ENCODE results near the gene HTR5A. TPM values are rescaled to one million over a fixed set of nuclear protein-coding genes. Genes with fewer than 3 reads are reported as not detected.

Gene HTR5A
- total RNA-seq: not detected in 2 replicates

DNA sequence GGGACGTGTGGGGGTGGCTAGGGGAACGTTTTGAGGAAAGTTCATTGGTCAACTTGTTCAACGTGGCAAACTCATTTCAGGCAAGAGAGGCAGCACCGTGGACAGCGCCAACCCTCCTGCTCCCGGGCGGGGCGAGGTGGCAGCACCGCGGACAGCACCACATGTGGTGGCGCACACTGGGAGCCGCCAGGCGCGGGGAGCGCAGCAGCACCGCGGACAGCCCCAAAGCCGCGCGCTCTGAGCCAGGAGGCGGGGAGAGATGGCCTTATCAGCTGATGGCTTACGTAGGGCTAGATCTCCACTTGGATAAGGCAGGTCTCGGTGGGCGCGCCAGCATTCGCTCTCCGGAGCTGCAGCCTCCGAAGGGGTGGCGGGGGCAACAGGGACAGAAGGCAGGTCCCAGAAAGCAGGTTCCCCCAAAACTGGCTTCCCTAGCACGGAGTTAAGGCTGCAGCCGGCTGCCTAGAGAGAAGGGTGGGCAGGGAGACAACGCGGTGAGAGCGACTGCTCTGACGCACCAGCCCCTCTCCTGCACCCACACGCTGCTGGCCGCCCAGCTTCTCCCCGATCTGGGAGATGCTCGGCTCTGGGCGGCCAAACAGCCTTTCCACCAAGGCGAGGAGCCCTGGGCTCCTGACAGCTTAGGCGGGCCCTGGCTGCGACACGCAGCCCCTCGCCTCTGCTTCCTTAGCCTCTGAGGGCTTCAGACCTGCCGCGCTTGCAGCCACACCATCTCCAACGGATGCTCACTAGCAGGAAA lies at the start of gene HTR5A:
Gene HTR5A (plus strand): TSS at position 333 of the 760 bp plus-strand sequence. CDS start 576 bp downstream, outside the sequence.

Other genes with a start within 250 kb of the HTR5A start
- gene PAXIP1, start 67.2 kb upstream of the HTR5A start, total RNA-seq: 6.2 and 11.7 TPM in 2 replicates
- gene INSIG1, start 227.6 kb downstream of the HTR5A start, total RNA-seq: 40.7 and 42.9 TPM in 2 replicates

All from nasal cavity respiratory epithelium epithelial cell of viscerocranial mucosa (primary cell).